IMR-90 (cell line): Measurements from ENCODE around the gene POLR3F. TPM values are rescaled to one million over a fixed set of nuclear protein-coding genes. Genes with fewer than 3 reads are reported as not detected.

Source experiments
- ATAC-seq: fragments of 200-7000 bp; cut with Tn5 transposase; 2 replicates; pipeline ENCODE4 v1.9.1; 2020; ENCODE audit warnings: low read depth, mild to moderate bottlenecking, moderate library complexity
- BruUV-seq: library from RNA; stranded (reverse); fragments of 400-500 nt; replicated peaks from 2 replicates; lab custom pipeline; 2021; lab: Mats Ljungman, UMichigan
- CTCF ChIA-PET: fragments of 300-600 bp; formaldehyde crosslinking; extraction: SDS; loops from one replicate; lab custom pipeline; 2021; ENCODE audit warnings: antibody characterized with exemption; lab: Yijun Ruan, JAX
- POLR2A ChIA-PET: fragments of 300-600 bp; sonication (Branson Sonifier 250); formaldehyde crosslinking; loops from one replicate; lab custom pipeline; 2022; ENCODE audit warnings: antibody characterized with exemption; ENCODE audit not compliant: unreplicated experiment; lab: Charles Lee
- DNase-seq: peaks from one replicate; pipeline ENCODE4 v3.0.0; 2013
- H2AFZ ChIP-seq: replicated peaks from 2 replicates; pipeline ENCODE3; 2013; ENCODE audit warnings: low read length, mild to moderate bottlenecking; ENCODE audit not compliant: poor library complexity
- H2AK5ac ChIP-seq: 2 replicates; pipeline ENCODE4 v1.6.1; 2013; ENCODE audit warnings: low read depth, low read length, inconsistent platforms
- H2AK9ac ChIP-seq: replicated peaks from 2 replicates; pipeline ENCODE3; 2013; ENCODE audit warnings: mild to moderate bottlenecking, low read depth, low read length, moderate library complexity; ENCODE audit not compliant: poor library complexity
- H2BK120ac ChIP-seq: 2 replicates; pipeline ENCODE4 v1.6.1; 2013; ENCODE audit warnings: low read depth, low read length, inconsistent platforms
- H2BK15ac ChIP-seq: 3 replicates; pipeline ENCODE4 v1.6.1; 2013; ENCODE audit warnings: low read depth, low read length, inconsistent platforms
- H2BK20ac ChIP-seq: 2 replicates; pipeline ENCODE4 v1.6.1; 2013; ENCODE audit warnings: low read depth, mild to moderate bottlenecking, inconsistent platforms, low read length, moderate library complexity
- H2BK5ac ChIP-seq: 2 replicates; pipeline ENCODE4 v1.6.1; 2013; ENCODE audit warnings: mild to moderate bottlenecking, low read depth, low read length, inconsistent platforms; ENCODE audit not compliant: poor library complexity, severe bottlenecking
- H3K14ac ChIP-seq: replicated peaks from 2 replicates; pipeline ENCODE4 v1.6.1; 2013; ENCODE audit warnings: low read depth, low read length, inconsistent platforms
- H3K18ac ChIP-seq: 2 replicates; pipeline ENCODE4 v1.6.1; 2013; ENCODE audit warnings: low read depth, low read length, control low read depth
- H3K23ac ChIP-seq: 2 replicates; pipeline ENCODE4 v1.6.1; 2013; ENCODE audit warnings: low read depth, low read length, inconsistent platforms
- H3K27ac ChIP-seq: 2 replicates; pipeline ENCODE4 v1.5.1; 2013; ENCODE audit warnings: mild to moderate bottlenecking, control low read depth, low read length; ENCODE audit not compliant: insufficient read depth
- H3K27me3 ChIP-seq: 2 replicates; pipeline ENCODE4 v1.6.1; 2013; ENCODE audit warnings: low read length; ENCODE audit not compliant: control insufficient read depth, insufficient read depth
- H3K36me3 ChIP-seq: 2 replicates; pipeline ENCODE4 v1.6.1; 2013; ENCODE audit warnings: low read length, mixed read lengths; ENCODE audit not compliant: control insufficient read depth, insufficient read depth
- H3K4ac ChIP-seq: 2 replicates; pipeline ENCODE4 v1.6.1; 2013; ENCODE audit warnings: low read depth, low read length, inconsistent platforms
- H3K4me1 ChIP-seq: 2 replicates; pipeline ENCODE4 v1.6.1; 2013; ENCODE audit warnings: low read length, mixed read lengths; ENCODE audit not compliant: control insufficient read depth, insufficient read depth
- H3K4me2 ChIP-seq: 2 replicates; pipeline ENCODE4 v1.6.1; 2013; ENCODE audit warnings: low read depth, mild to moderate bottlenecking, control low read depth, low read length, moderate library complexity
- H3K4me3 ChIP-seq: 2 replicates; pipeline ENCODE4 v1.5.1; 2013; ENCODE audit warnings: low read depth, mild to moderate bottlenecking, control low read depth, low read length, moderate library complexity; ENCODE audit not compliant: insufficient read depth
- H3K56ac ChIP-seq: 2 replicates; pipeline ENCODE4 v1.6.1; 2013; ENCODE audit warnings: low read length, inconsistent platforms; ENCODE audit not compliant: insufficient read depth; ENCODE audit errors: extremely low read depth
- H3K79me1 ChIP-seq, 2 experiments: 2 replicates each; pipeline ENCODE4 v1.6.1; 2013; ENCODE audit warnings: low read length in 2 of 2, inconsistent platforms in 1 of 2, low read depth in 1 of 2
- H3K9ac ChIP-seq: 2 replicates; pipeline ENCODE4 v1.6.1; 2013; ENCODE audit warnings: low read depth, low read length, control low read depth
- H3K9me1 ChIP-seq: 2 replicates; pipeline ENCODE4 v1.6.1; 2013; ENCODE audit warnings: low read length, inconsistent platforms; ENCODE audit not compliant: insufficient read depth
- H3K9me3 ChIP-seq: 2 replicates; pipeline ENCODE4 v1.6.1; 2013; ENCODE audit warnings: low read length; ENCODE audit not compliant: control insufficient read depth, insufficient read depth
- H4K20me1 ChIP-seq: 2 replicates; pipeline ENCODE4 v1.6.1; 2013; ENCODE audit warnings: low read length, inconsistent platforms; ENCODE audit not compliant: insufficient read depth
- H4K5ac ChIP-seq: 2 replicates; pipeline ENCODE4 v1.6.1; 2013; ENCODE audit warnings: mild to moderate bottlenecking, low read depth, low read length, control low read depth
- H4K8ac ChIP-seq, 2 experiments: 2 replicates each; pipeline ENCODE4 v1.6.1; 2013; ENCODE audit warnings: low read depth in 2 of 2, low read length in 2 of 2, control low read depth in 1 of 2, inconsistent platforms in 1 of 2
- H4K91ac ChIP-seq: 2 replicates; pipeline ENCODE4 v1.6.1; 2013; ENCODE audit warnings: low read depth, low read length, inconsistent platforms; ENCODE audit not compliant: insufficient read depth
- CEBPB ChIP-seq: IDR thresholded peaks from 2 replicates; pipeline ENCODE4 v1.6.1; 2012; ENCODE audit warnings: low read depth, low read length, improper control_type of control experiment
- FOS ChIP-seq: fragments of 150-350 bp; IDR thresholded peaks from 2 replicates; pipeline ENCODE4 v1.6.1; 2016; ENCODE audit warnings: low read depth, low read length
- MAFK ChIP-seq: IDR thresholded peaks from 2 replicates; pipeline ENCODE4 v1.6.1; 2012; ENCODE audit warnings: low read depth, low read length, improper control_type of control experiment
- MAZ ChIP-seq: IDR thresholded peaks from 2 replicates; pipeline ENCODE4 v1.6.1; 2012; ENCODE audit warnings: low read depth, mild to moderate bottlenecking, low read length, improper control_type of control experiment, moderate library complexity, borderline replicate concordance
- MXI1 ChIP-seq: IDR thresholded peaks from 2 replicates; pipeline ENCODE4 v1.6.1; 2012; ENCODE audit warnings: low read depth, mild to moderate bottlenecking, low read length, moderate library complexity, borderline replicate concordance
- NFE2L2 ChIP-seq: fragments of 150-350 bp; IDR thresholded peaks from 2 replicates; pipeline ENCODE4 v1.6.1; 2016; ENCODE audit warnings: low read depth, mild to moderate bottlenecking, low read length
- POLR2A ChIP-seq: IDR thresholded peaks from 2 replicates; pipeline ENCODE4 v1.6.1; 2012; ENCODE audit warnings: mild to moderate bottlenecking, low read depth, low read length
- RAD21 ChIP-seq: IDR thresholded peaks from 2 replicates; pipeline ENCODE4 v1.6.1; 2012; ENCODE audit warnings: low read length, improper control_type of control experiment
- SMC3 ChIP-seq: fragments of 150-350 bp; IDR thresholded peaks from 2 replicates; pipeline ENCODE4 v1.6.1; 2016; ENCODE audit warnings: low read depth, mild to moderate bottlenecking, antibody characterized with exemption, low read length, moderate library complexity
- WGBS, 2 experiments: methylation state at CpG; one replicate each; pipeline versions ENCODE4 v1.1.5 to v1.1.7; 2013; ENCODE audit warnings: missing lambda C conversion rate in 2 of 2; ENCODE audit not compliant: insufficient read length in 1 of 2; ENCODE audit errors: extremely low coverage in 2 of 2; 5-methylcytosine and 5-hydroxymethylcytosine counted together
- dilution Hi-C: fragments of 300-500 bp; cut with HindIII; formaldehyde crosslinking; loops from one replicate; pipeline ENCODE4 v1.14.3; 2018; ENCODE audit warnings: low sequenced_read_pairs; ENCODE audit not compliant: unreplicated experiment
- in situ Hi-C: fragments of 300-500 bp; cut with MboI; formaldehyde crosslinking; loops from 3 replicates; pipeline ENCODE4 v1.14.3; 2019; ENCODE audit warnings: low sequenced_read_pairs, inconsistent platforms, mixed read lengths
- intact Hi-C: fragments of 100-400 bp; cut with micrococcal nuclease; formaldehyde crosslinking; loops from 2 replicates; pipeline ENCODE4 v1.10.0; 2022
- polyA plus RNA-seq, 3 experiments: library from polyadenylated mRNA; depleted of rRNA; stranded (reverse); fragments of >200 nt; gene quantifications; 2 replicates each; pipeline ENCODE4 v1.2.3, GENCODE V29; 2012; ENCODE audit warnings: low replicate concordance in 1 of 3
- total RNA-seq: library from RNA; depleted of rRNA; stranded (reverse); fragments of >200 nt; gene quantifications from 2 replicates; pipeline ENCODE4 v1.2.3, GENCODE V29; 2012
- TF ChIP-seq, protein P1 (sequence below): fragments of 150-350 bp; IDR thresholded peaks from 2 replicates; pipeline ENCODE4 v1.6.1; 2017; ENCODE audit warnings: mild to moderate bottlenecking, antibody characterized with exemption, low read length, low read depth
- TF ChIP-seq, protein P2 (sequence below): conservative IDR thresholded peaks from 2 replicates; pipeline ENCODE4 v1.5.1; 2012; ENCODE audit warnings: mild to moderate bottlenecking, low read depth, low read length, improper control_type of control experiment

The POLR3F gene
- total and polyA plus RNA-seq, 2 of the 4 experiments (the other 2 are of a cell fraction) = 5.7 to 7.2 TPM

DNA sequence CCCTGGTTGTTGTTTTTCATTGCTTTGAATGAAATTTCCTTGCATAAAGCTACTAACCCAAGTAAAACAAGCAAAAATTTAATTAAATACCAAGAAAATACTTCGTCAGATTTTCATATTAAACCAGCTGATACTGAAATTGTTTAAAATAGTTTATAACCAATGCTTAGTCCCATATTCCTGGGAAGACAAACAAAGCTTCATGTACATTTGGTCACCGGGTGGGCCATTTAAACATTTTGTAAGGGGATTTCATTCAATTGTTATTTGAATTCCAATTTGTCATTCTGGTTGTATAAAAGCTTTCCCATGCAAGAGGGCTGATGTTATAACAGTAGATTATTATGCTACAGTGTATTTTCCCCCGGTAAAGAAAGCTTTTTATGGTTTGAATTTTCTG, 30.4 kb downstream of the POLR3F start:
- Histone ChIP-seq H3K4me1 (peaks cover 2% of the 10 kb centered on the region; the same call in 1 of the 2 replicates), H3K9me3 (no peaks in the 10 kb centered on the region), H3K27ac (no peak overlapping the region), H3K36me3 (peaks cover 4% of the 10 kb centered on the region), H3K27me3 (no peaks in the 10 kb centered on the region), H4K20me1 (no peaks in the 10 kb centered on the region), H3K4ac (no peak overlapping the region), H2BK20ac (no peak overlapping the region), H2BK15ac (no peak overlapping the region), H3K23ac (no peak overlapping the region), H3K14ac (no peak overlapping the region), H2AK9ac (no peak overlapping the region), H4K91ac (no peak overlapping the region), H2AK5ac (no peak overlapping the region), H3K9ac (no peak overlapping the region), H2AFZ (no peak overlapping the region), H3K18ac (no peak overlapping the region), H2BK5ac (no peak overlapping the region), H3K4me2 (no peak overlapping the region), H4K8ac (peak overlapping the region; percentile 77 to 98), H3K9me1 (no peaks in the 10 kb centered on the region), H3K79me1 (peaks cover 11% of the 10 kb centered on the region in 2 experiments), H3K4me3 (no peak overlapping the region), H2BK120ac (no peak overlapping the region), H3K56ac (no peak overlapping the region; the same call in 1 of the 2 replicates), H4K5ac (peak overlapping the region; percentile 36)
- DNase-seq (no peak), ATAC-seq (no peak)
- dilution Hi-C loops = no loop called here
- ChIA-PET CTCF (interaction anchor here (0.6 to 1.3 kb wide), 3 partner anchors 9 to 1495 kb away, joined by 3 to 4 read pairs (median 3); no protein-coding TSS in a partner anchor), POLR2A (no interaction called here)
- TF ChIP-seq MXI1 = no peak
- no peak for TF ChIP-seq RAD21
- TF ChIP-seq FOS = no peak
- no peak for TF ChIP-seq POLR2A
- TF ChIP-seq, protein P1, sequence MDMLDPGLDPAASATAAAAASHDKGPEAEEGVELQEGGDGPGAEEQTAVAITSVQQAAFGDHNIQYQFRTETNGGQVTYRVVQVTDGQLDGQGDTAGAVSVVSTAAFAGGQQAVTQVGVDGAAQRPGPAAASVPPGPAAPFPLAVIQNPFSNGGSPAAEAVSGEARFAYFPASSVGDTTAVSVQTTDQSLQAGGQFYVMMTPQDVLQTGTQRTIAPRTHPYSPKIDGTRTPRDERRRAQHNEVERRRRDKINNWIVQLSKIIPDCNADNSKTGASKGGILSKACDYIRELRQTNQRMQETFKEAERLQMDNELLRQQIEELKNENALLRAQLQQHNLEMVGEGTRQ = no peak
- TF ChIP-seq, protein P2, sequence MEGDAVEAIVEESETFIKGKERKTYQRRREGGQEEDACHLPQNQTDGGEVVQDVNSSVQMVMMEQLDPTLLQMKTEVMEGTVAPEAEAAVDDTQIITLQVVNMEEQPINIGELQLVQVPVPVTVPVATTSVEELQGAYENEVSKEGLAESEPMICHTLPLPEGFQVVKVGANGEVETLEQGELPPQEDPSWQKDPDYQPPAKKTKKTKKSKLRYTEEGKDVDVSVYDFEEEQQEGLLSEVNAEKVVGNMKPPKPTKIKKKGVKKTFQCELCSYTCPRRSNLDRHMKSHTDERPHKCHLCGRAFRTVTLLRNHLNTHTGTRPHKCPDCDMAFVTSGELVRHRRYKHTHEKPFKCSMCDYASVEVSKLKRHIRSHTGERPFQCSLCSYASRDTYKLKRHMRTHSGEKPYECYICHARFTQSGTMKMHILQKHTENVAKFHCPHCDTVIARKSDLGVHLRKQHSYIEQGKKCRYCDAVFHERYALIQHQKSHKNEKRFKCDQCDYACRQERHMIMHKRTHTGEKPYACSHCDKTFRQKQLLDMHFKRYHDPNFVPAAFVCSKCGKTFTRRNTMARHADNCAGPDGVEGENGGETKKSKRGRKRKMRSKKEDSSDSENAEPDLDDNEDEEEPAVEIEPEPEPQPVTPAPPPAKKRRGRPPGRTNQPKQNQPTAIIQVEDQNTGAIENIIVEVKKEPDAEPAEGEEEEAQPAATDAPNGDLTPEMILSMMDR = no peak
- TF ChIP-seq MAFK = no peak
- TF ChIP-seq NFE2L2 = no peak
- no peak for TF ChIP-seq SMC3
- no peak for TF ChIP-seq CEBPB
- no peak for TF ChIP-seq MAZ
- BruUV-seq = no TSS peak
- intact Hi-C loops = no loop called here
- in situ Hi-C loops = no loop called here
- no CpG with 5 or more reads among the region's 3 CpGs for WGBS, 2 experiments
